ENCODE results near the gene PDE7B. TPM values are rescaled to one million over a fixed set of nuclear protein-coding genes. Genes with fewer than 3 reads are reported as not detected.

PDE7B gene
- total RNA-seq, 1 experiment from 2014 or later: not detected

DNA sequence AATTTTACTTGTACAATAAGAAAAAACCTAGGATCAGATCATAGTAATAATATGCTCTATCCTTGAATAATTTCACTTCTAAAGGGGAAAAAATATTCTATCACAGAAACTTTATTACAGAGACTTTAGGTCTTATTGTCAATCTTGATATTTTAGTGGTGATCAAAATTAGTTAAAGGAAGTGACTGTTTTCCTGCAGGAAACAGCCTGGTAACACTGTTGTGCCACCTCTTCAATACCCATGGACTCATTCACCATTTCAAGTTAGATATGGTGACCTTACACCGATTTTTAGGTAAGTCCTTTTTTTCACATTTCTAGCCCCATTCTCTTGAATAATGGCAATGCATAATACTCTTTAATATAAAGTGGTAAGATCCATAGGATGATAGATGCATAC is 299.5 kb downstream of the PDE7B start:
- CTCF ChIA-PET: no interaction called here
- Histone ChIP-seq H3K4me3 (ENCODE audit: low read depth, low read length, poor library complexity, severe bottlenecking) (no peak overlapping the region), H3K9me3 (ENCODE audit: low read depth, low read length, poor library complexity, severe bottlenecking) (no peaks in the 10 kb centered on the region), H3K27ac (ENCODE audit: low read depth, low read length, poor library complexity, severe bottlenecking) (no peak overlapping the region), H3K36me3 (ENCODE audit: insufficient read depth, low read length, poor library complexity, severe bottlenecking) (no peaks in the 10 kb centered on the region), H3K4me1 (ENCODE audit: insufficient read depth, low read length, poor library complexity, severe bottlenecking) (no peaks in the 10 kb centered on the region), H3K27me3 (replicated peaks; ENCODE audit: insufficient read depth, low read depth, low read length, poor library complexity) (peaks cover 6% of the 10 kb centered on the region)
- no peak for DNase-seq (ENCODE audit: low spot score)
- TF ChIP-seq, protein P1, sequence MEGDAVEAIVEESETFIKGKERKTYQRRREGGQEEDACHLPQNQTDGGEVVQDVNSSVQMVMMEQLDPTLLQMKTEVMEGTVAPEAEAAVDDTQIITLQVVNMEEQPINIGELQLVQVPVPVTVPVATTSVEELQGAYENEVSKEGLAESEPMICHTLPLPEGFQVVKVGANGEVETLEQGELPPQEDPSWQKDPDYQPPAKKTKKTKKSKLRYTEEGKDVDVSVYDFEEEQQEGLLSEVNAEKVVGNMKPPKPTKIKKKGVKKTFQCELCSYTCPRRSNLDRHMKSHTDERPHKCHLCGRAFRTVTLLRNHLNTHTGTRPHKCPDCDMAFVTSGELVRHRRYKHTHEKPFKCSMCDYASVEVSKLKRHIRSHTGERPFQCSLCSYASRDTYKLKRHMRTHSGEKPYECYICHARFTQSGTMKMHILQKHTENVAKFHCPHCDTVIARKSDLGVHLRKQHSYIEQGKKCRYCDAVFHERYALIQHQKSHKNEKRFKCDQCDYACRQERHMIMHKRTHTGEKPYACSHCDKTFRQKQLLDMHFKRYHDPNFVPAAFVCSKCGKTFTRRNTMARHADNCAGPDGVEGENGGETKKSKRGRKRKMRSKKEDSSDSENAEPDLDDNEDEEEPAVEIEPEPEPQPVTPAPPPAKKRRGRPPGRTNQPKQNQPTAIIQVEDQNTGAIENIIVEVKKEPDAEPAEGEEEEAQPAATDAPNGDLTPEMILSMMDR (conservative IDR thresholded peaks at IDR 0.05; ENCODE audit: low read depth, low read length): no peak
- TF ChIP-seq EZH2 (IDR thresholded peaks at IDR 0.05; ENCODE audit: borderline replicate concordance, low read depth, low read length, poor library complexity, severe bottlenecking): no peak
- intact Hi-C loops (cut with micrococcal nuclease; ENCODE audit: unreplicated experiment): no loop called here
- POLR2A ChIA-PET (ENCODE audit: low non-redundant PET): no interaction called here
- no TSS peak for BruUV-seq (replicated peaks)

DNA sequence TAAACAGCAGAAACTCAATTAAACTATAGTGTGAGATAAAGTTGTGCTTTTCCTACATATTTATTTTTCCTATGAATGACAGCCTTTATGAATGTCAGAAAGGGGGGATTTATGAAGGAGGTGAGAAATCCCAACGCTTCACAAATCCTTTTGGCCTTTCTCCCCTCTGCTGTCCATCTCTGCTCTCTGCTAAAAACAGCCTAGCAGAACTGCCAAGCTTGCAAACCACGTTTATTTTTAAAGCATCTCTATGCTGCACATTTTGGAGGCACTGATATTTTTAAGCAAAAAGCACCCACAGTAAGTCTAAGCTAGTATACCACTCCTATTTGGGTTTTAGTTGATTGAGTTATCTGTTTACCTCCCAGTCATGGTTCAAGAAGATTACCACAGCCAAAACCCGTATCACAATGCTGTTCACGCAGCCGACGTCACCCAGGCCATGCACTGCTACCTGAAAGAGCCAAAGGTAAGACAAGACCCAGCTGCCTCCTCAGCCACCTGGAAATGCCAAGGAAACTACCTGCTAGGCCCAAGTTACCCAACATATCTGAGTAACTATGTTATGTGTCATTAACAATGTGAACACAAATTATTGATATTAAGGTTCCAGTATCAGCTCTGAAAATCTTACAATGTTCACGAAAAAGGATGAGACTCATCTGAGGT is 302.3 kb downstream of the PDE7B start:
- peaks cover 6% of the 10 kb centered on the region for H3K27me3 ChIP-seq (replicated peaks; ENCODE audit: insufficient read depth, low read depth, low read length, poor library complexity)
- BruUV-seq (replicated peaks): no TSS peak
- H3K27ac ChIP-seq (ENCODE audit: low read depth, low read length, poor library complexity, severe bottlenecking): no peak overlapping the region
- ChIA-PET CTCF (no interaction called here), POLR2A (ENCODE audit: low non-redundant PET) (no interaction called here)
- no peaks in the 10 kb centered on the region for H3K36me3 ChIP-seq (ENCODE audit: insufficient read depth, low read length, poor library complexity, severe bottlenecking)
- DNase-seq (ENCODE audit: low spot score): no peak
- H3K4me1 ChIP-seq (ENCODE audit: insufficient read depth, low read length, poor library complexity, severe bottlenecking): no peaks in the 10 kb centered on the region
- H3K4me3 ChIP-seq (ENCODE audit: low read depth, low read length, poor library complexity, severe bottlenecking): no peak overlapping the region
- intact Hi-C loops (cut with micrococcal nuclease; ENCODE audit: unreplicated experiment): no loop called here
- TF ChIP-seq, protein P1 (conservative IDR thresholded peaks at IDR 0.05; ENCODE audit: low read depth, low read length): no peak
- TF ChIP-seq EZH2 (IDR thresholded peaks at IDR 0.05; ENCODE audit: borderline replicate concordance, low read depth, low read length, poor library complexity, severe bottlenecking): no peak
- H3K9me3 ChIP-seq (ENCODE audit: low read depth, low read length, poor library complexity, severe bottlenecking): no peaks in the 10 kb centered on the region

DNA sequence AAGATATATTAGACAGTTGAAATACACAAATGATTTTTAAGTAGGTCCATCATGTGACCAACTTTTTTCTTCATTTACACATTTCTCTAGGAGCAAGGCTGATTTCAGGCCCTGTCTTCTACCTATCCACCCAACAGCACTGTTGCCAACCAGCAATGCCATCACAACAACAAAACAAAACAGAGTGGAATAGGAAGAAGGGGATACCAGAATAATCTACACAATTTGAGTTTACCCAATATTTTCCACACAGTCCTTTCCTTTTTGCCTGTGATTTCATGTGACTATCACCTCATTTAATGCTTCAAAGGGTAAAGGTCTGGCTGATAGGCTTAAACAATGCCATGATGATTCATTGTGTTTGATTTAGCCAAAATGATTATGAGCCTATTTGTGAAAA is 303.7 kb downstream of the PDE7B start:
- H3K27ac ChIP-seq (ENCODE audit: low read depth, low read length, poor library complexity, severe bottlenecking): no peak overlapping the region
- peaks cover 5% of the 10 kb centered on the region for H3K27me3 ChIP-seq (replicated peaks; ENCODE audit: insufficient read depth, low read depth, low read length, poor library complexity)
- no peak overlapping the region for H3K4me3 ChIP-seq (ENCODE audit: low read depth, low read length, poor library complexity, severe bottlenecking)
- H3K9me3 ChIP-seq (ENCODE audit: low read depth, low read length, poor library complexity, severe bottlenecking): no peaks in the 10 kb centered on the region
- H3K4me1 ChIP-seq (ENCODE audit: insufficient read depth, low read length, poor library complexity, severe bottlenecking): no peaks in the 10 kb centered on the region
- TF ChIP-seq, protein P1 (conservative IDR thresholded peaks at IDR 0.05; ENCODE audit: low read depth, low read length): no peak
- TF ChIP-seq EZH2 (IDR thresholded peaks at IDR 0.05; ENCODE audit: borderline replicate concordance, low read depth, low read length, poor library complexity, severe bottlenecking): no peak
- CTCF ChIA-PET: no interaction called here
- BruUV-seq (replicated peaks): no TSS peak
- H3K36me3 ChIP-seq (ENCODE audit: insufficient read depth, low read length, poor library complexity, severe bottlenecking): no peaks in the 10 kb centered on the region
- POLR2A ChIA-PET (ENCODE audit: low non-redundant PET): no interaction called here
- DNase-seq (ENCODE audit: low spot score): no peak
- intact Hi-C loops (cut with micrococcal nuclease; ENCODE audit: unreplicated experiment): no loop called here

Data from A673 (cell line).